H1 (cell line): Measurements from ENCODE around the gene PANK3. TPM values are rescaled to one million over a fixed set of nuclear protein-coding genes. Genes with fewer than 3 reads are reported as not detected.
"Not testable (repeated sequence)": the region's sequence is repeated elsewhere in the genome, so short reads cannot be mapped to it uniquely, and the experiment has no call there.

Experiments used
- CTCF ChIA-PET: fragments of 300-600 bp; sonication (Branson Sonifier 250); formaldehyde crosslinking; loops from one replicate; lab custom pipeline; 2021; ENCODE audit not compliant: partially characterized antibody; lab: Charles Lee
- POLR2A ChIA-PET: fragments of 300-600 bp; sonication (Branson Sonifier 250); formaldehyde crosslinking; loops from one replicate; lab custom pipeline; 2021; ENCODE audit warnings: inconsistent platforms; ENCODE audit not compliant: partially characterized antibody; lab: Charles Lee
- DNase-seq, 2 experiments: peaks; one replicate each; pipeline versions ENCODE4 v3.0.0 to v3.0.0-alpha.2; 2010 to 2022; ENCODE audit warnings: low spot score in 2 of 2, low read depth in 1 of 2, mixed read lengths in 1 of 2
- FAIRE-seq: peaks from 2 replicates; lab custom pipeline; 2011; peaks lifted over from hg19 to GRCh38; lab: Jason Lieb, UNC
- H2AFZ ChIP-seq: 2 replicates; pipeline ENCODE4 v1.8.1; 2012; ENCODE audit warnings: low read length, inconsistent platforms
- H2AK5ac ChIP-seq: 2 replicates; pipeline ENCODE4 v1.6.1; 2013; ENCODE audit warnings: low read depth, low read length
- H2BK120ac ChIP-seq: replicated peaks from 2 replicates; pipeline ENCODE3; 2013; ENCODE audit warnings: low read depth, low read length, inconsistent platforms
- H2BK12ac ChIP-seq: 2 replicates; pipeline ENCODE4 v1.6.1; 2013; ENCODE audit warnings: low read depth, low read length
- H2BK15ac ChIP-seq: 2 replicates; pipeline ENCODE4 v1.6.1; 2013; ENCODE audit warnings: low read length
- H2BK20ac ChIP-seq: 2 replicates; pipeline ENCODE4 v1.6.1; 2013; ENCODE audit warnings: low read length
- H2BK5ac ChIP-seq: 2 replicates; pipeline ENCODE4 v1.6.1; 2013; ENCODE audit warnings: low read depth, low read length
- H3K14ac ChIP-seq: 2 replicates; pipeline ENCODE4 v1.6.1; 2013; ENCODE audit warnings: inconsistent platforms; ENCODE audit not compliant: insufficient read length
- H3K18ac ChIP-seq: 2 replicates; pipeline ENCODE4 v1.6.1; 2013; ENCODE audit warnings: low read length; ENCODE audit errors: extremely low read depth
- H3K23ac ChIP-seq: 2 replicates; pipeline ENCODE4 v1.6.1; 2013; ENCODE audit warnings: inconsistent platforms; ENCODE audit not compliant: insufficient read length
- H3K23me2 ChIP-seq: 2 replicates; pipeline ENCODE4 v1.6.1; 2013; ENCODE audit warnings: low read depth, low read length
- H3K27ac ChIP-seq: 2 replicates; pipeline ENCODE4 v1.6.1; 2011; ENCODE audit warnings: low read depth, low read length, inconsistent platforms
- H3K27me3 ChIP-seq, 4 experiments: replicated peaks in 1 of 4; 1 replicate in 1 of 4; 2 replicates in 3 of 4; pipeline versions ENCODE4 v1.6.1 to v1.8.1; 2011 to 2013; ENCODE audit warnings: low read length in 3 of 4, mild to moderate bottlenecking in 3 of 4, inconsistent platforms in 2 of 4, mixed read lengths in 2 of 4, moderate library complexity in 1 of 4; ENCODE audit not compliant: control insufficient read depth in 3 of 4, insufficient read depth in 3 of 4; ENCODE audit errors: extremely low read depth in 1 of 4
- H3K36me3 ChIP-seq, 4 experiments: 2 replicates each; pipeline versions ENCODE4 v1.6.1 to v1.8.1; 2011 to 2013; ENCODE audit warnings: mild to moderate bottlenecking in 4 of 4, low read length in 3 of 4, moderate library complexity in 2 of 4, control low read depth in 1 of 4, inconsistent platforms in 1 of 4; ENCODE audit not compliant: insufficient read depth in 4 of 4, control insufficient read depth in 2 of 4
- H3K4ac ChIP-seq: replicated peaks from 2 replicates; pipeline ENCODE3; 2013; ENCODE audit warnings: low read length, low read depth, mixed read lengths, inconsistent platforms; ENCODE audit not compliant: insufficient read length
- H3K4me1 ChIP-seq, 4 experiments: replicated peaks in 1 of 4; 1 replicate in 1 of 4; 2 replicates in 3 of 4; pipeline versions ENCODE4 v1.6.1 to v1.8.1; 2011 to 2013; ENCODE audit warnings: low read length in 3 of 4, inconsistent platforms in 2 of 4, mixed read lengths in 1 of 4; ENCODE audit not compliant: insufficient read depth in 4 of 4, control insufficient read depth in 3 of 4
- H3K4me2 ChIP-seq, 2 experiments: 2 replicates each; pipeline versions ENCODE4 v1.6.1 to v1.8.1; 2011 to 2013; ENCODE audit warnings: low read depth in 2 of 2, low read length in 2 of 2, control low read depth in 1 of 2, inconsistent platforms in 1 of 2, mild to moderate bottlenecking in 1 of 2; ENCODE audit not compliant: insufficient read depth in 1 of 2
- H3K4me3 ChIP-seq, 4 experiments: fragments of 200-600, 300-600 bp in 1 of 4; sonication (generic), shearing (Covaris generic), sonication (Bioruptor Twin) in 1 of 4; 2 replicates each; pipeline versions ENCODE4 v1.5.1 to v1.8.1; 2011 to 2016; ENCODE audit warnings: low read length in 4 of 4, low read depth in 3 of 4, control low read depth in 2 of 4, inconsistent platforms in 2 of 4, mild to moderate bottlenecking in 2 of 4, mixed read lengths in 1 of 4, moderate library complexity in 1 of 4; ENCODE audit not compliant: insufficient read depth in 2 of 4; ENCODE audit errors: extremely low read depth in 1 of 4
- H3K56ac ChIP-seq: replicated peaks from 2 replicates; pipeline ENCODE3; 2013; ENCODE audit warnings: low read depth, mild to moderate bottlenecking, mixed read lengths, low read length, inconsistent platforms; ENCODE audit not compliant: insufficient read length
- H3K79me1 ChIP-seq: 2 replicates; pipeline ENCODE4 v1.6.1; 2013; ENCODE audit warnings: low read depth, low read length, control low read depth
- H3K79me2 ChIP-seq, 2 experiments: 2 replicates each; pipeline versions ENCODE4 v1.6.1 to v1.8.1; 2012 to 2013; ENCODE audit warnings: low read length in 2 of 2, mild to moderate bottlenecking in 2 of 2, inconsistent platforms in 1 of 2; ENCODE audit not compliant: insufficient read depth in 2 of 2, control insufficient read depth in 1 of 2
- H3K9ac ChIP-seq, 4 experiments: replicated peaks in 1 of 4; 1 replicate in 1 of 4; 2 replicates in 3 of 4; pipeline versions ENCODE4 v1.6.1 to v1.8.1; 2011 to 2013; ENCODE audit warnings: low read depth in 3 of 4, low read length in 3 of 4, control low read depth in 2 of 4, mild to moderate bottlenecking in 2 of 4, moderate library complexity in 2 of 4, inconsistent platforms in 1 of 4; ENCODE audit errors: extremely low read depth in 1 of 4
- H3K9me3 ChIP-seq, 2 experiments: 2 replicates each; pipeline versions ENCODE4 v1.6.1 to v1.8.1; 2012 to 2013; ENCODE audit warnings: mild to moderate bottlenecking in 2 of 2, moderate library complexity in 2 of 2, control low read depth in 1 of 2, inconsistent platforms in 1 of 2, low read depth in 1 of 2, low read length in 1 of 2, mixed read lengths in 1 of 2; ENCODE audit not compliant: insufficient read depth in 2 of 2
- H4K20me1 ChIP-seq, 2 experiments: replicated peaks in 1 of 2; 2 replicates each; pipeline versions ENCODE3 to v1.8.1; 2011 to 2013; ENCODE audit warnings: inconsistent platforms in 2 of 2, low read length in 2 of 2, mild to moderate bottlenecking in 1 of 2; ENCODE audit not compliant: insufficient read depth in 2 of 2, control insufficient read depth in 1 of 2
- H4K5ac ChIP-seq: 2 replicates; pipeline ENCODE4 v1.6.1; 2013; ENCODE audit warnings: low read length, low read depth, mixed read lengths, inconsistent platforms; ENCODE audit not compliant: insufficient read length
- H4K8ac ChIP-seq: 2 replicates; pipeline ENCODE4 v1.8.0; 2013; ENCODE audit warnings: mild to moderate bottlenecking, moderate library complexity, low read length, inconsistent platforms; ENCODE audit not compliant: insufficient read depth; ENCODE audit errors: extremely low read depth
- H4K91ac ChIP-seq: replicated peaks from 2 replicates; pipeline ENCODE3; 2013; ENCODE audit warnings: low read length, mixed read lengths, inconsistent platforms; ENCODE audit not compliant: insufficient read length
- WGBS, 2 experiments: shearing (Covaris generic) in 1 of 2; methylation state at CpG; one replicate each; pipeline versions ENCODE4 v1.1.6 to v1.1.7; 2013 to 2015; ENCODE audit warnings: low lambda C conversion rate in 2 of 2, mixed read lengths in 2 of 2, inconsistent platforms in 1 of 2, low coverage in 1 of 2, missing lambda C conversion rate in 1 of 2; ENCODE audit not compliant: insufficient replicate concordance in 2 of 2, insufficient coverage in 1 of 2, insufficient read length in 1 of 2; ENCODE audit errors: extremely low coverage in 1 of 2, missing lambda C conversion rate in 1 of 2; 5-methylcytosine and 5-hydroxymethylcytosine counted together
- polyA plus RNA-seq, 7 experiments: library from polyadenylated mRNA; depleted of rRNA in 3 of 7; stranded (reverse) in 5 of 7; unstranded in 2 of 7; fragments of >200 nt in 5 of 7; fragments of 200-250 nt in 2 of 7; gene quantifications; 1 replicate in 5 of 7; 2 replicates in 1 of 7; 4 replicates in 1 of 7; pipeline versions ENCODE4 v1.2.1 to v1.2.3, GENCODE V29; 2011 to 2013; ENCODE audit warnings: missing spikeins in 2 of 7, mixed read lengths in 2 of 7
- total RNA-seq: library from RNA; stranded (reverse); fragmentation: NEBNext Ultra II Directional; extraction: Animal tissue kit (Norgen Biotek cat#: 25700); gene quantifications from 2 replicates; pipeline ENCODE4 v1.2.1, GENCODE V29; 2021

PANK3 gene
- total and polyA plus RNA-seq, 2 of the 8 experiments (the other 6 are each of a cell fraction or from before 2014, with no cell fraction given): 8.6 to 101 TPM

GRCh38 chr5:168580814-168581469 lies 1.8 kb upstream of the PANK3 start:
- not testable (repeated sequence) for H3K79me1 ChIP-seq, H3K23ac ChIP-seq, H4K5ac ChIP-seq, H2BK5ac ChIP-seq, H4K8ac ChIP-seq, H3K9ac ChIP-seq, H3K27me3 ChIP-seq, H2AFZ ChIP-seq, H3K4me3 ChIP-seq, H2BK20ac ChIP-seq, H3K4ac ChIP-seq, H3K4me1 ChIP-seq, DNase-seq, H3K23me2 ChIP-seq, H3K14ac ChIP-seq, H2AK5ac ChIP-seq, H3K36me3 ChIP-seq, H3K56ac ChIP-seq, H2BK15ac ChIP-seq, H2BK120ac ChIP-seq, FAIRE-seq, H3K27ac ChIP-seq, H4K91ac ChIP-seq, H4K20me1 ChIP-seq, H3K9me3 ChIP-seq
- Histone ChIP-seq H3K79me2 (peaks cover 18 to 31% of the 10 kb centered on the region in 2 experiments), H2BK12ac (0 out of 2 replicates have a peak overlapping the region, but pooled peaks have one; percentile 64), H3K18ac (peak overlapping the region; percentile 6; the same call in 1 of the 2 replicates), H3K4me2 (peak overlapping the region in 1 of 2 experiments; percentile 57; a peak in 1 of 4 replicates)
- 86% methylated on average over 7 of the region's 7 CpGs; no CpG with 5 or more reads in 1 of the 2 experiments for WGBS, 2 experiments
- ChIA-PET POLR2A (interaction anchor here (1.2 to 1.4 kb wide), 3 partner anchors 11 to 87 kb away, joined by 3 read pairs; no protein-coding TSS in a partner anchor), CTCF (interaction anchor here (1.3 kb wide), 1 partner anchor 11 kb away, joined by 4 read pairs; no protein-coding TSS in a partner anchor)
